ENCODE results near the gene TRPM2.

DNA sequence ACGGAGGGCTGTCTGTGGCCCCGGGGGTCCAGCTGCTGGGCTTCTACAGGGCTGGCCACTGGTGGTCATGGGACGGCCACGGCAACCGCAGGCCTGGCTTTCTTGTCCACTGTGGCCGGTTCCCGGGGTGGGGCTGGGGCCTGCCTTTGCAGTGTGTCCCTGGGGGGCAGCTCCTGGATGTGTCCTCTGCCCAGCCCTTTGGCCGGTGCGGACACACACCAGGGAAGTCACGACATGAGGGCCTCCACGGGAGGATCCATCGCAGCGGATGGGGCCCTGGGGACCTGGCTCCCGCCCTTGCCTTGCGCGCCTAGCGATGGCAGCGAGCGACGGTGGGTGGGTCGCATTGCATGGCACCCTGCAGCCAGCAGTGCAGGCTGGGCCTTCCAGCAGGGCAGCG, 35.5 kb upstream of the TRPM2 start:
- TF ChIP-seq POLR2AphosphoS5 (IDR thresholded peaks at IDR 0.05; ENCODE audit: low read depth, low read length) (no peak), JUN (IDR thresholded peaks at IDR 0.05; ENCODE audit: low read depth, low read length) (no peak), EZH2 (IDR thresholded peaks at IDR 0.05; ENCODE audit: low read depth, low read length, severe bottlenecking) (no peak), CHD2 (IDR thresholded peaks at IDR 0.05; ENCODE audit: low read length) (no peak), SUZ12 (IDR thresholded peaks at IDR 0.05; ENCODE audit: low read length) (no peak), SIN3A (conservative IDR thresholded peaks at IDR 0.05 in 1 of 2, IDR thresholded peaks at IDR 0.05 in 1 of 2; ENCODE audit: low read depth in 1 of 2, low read length in 2 of 2) (no peak), CHD1 (IDR thresholded peaks at IDR 0.05; ENCODE audit: low read depth, low read length) (no peak)
- TF ChIP-seq, protein P1, sequence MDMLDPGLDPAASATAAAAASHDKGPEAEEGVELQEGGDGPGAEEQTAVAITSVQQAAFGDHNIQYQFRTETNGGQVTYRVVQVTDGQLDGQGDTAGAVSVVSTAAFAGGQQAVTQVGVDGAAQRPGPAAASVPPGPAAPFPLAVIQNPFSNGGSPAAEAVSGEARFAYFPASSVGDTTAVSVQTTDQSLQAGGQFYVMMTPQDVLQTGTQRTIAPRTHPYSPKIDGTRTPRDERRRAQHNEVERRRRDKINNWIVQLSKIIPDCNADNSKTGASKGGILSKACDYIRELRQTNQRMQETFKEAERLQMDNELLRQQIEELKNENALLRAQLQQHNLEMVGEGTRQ (IDR thresholded peaks at IDR 0.05; ENCODE audit: low read length) = no peak
- TF ChIP-seq, protein P2, sequence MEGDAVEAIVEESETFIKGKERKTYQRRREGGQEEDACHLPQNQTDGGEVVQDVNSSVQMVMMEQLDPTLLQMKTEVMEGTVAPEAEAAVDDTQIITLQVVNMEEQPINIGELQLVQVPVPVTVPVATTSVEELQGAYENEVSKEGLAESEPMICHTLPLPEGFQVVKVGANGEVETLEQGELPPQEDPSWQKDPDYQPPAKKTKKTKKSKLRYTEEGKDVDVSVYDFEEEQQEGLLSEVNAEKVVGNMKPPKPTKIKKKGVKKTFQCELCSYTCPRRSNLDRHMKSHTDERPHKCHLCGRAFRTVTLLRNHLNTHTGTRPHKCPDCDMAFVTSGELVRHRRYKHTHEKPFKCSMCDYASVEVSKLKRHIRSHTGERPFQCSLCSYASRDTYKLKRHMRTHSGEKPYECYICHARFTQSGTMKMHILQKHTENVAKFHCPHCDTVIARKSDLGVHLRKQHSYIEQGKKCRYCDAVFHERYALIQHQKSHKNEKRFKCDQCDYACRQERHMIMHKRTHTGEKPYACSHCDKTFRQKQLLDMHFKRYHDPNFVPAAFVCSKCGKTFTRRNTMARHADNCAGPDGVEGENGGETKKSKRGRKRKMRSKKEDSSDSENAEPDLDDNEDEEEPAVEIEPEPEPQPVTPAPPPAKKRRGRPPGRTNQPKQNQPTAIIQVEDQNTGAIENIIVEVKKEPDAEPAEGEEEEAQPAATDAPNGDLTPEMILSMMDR (IDR thresholded peaks at IDR 0.05; ENCODE audit: control extremely low read depth in 1 of 3, insufficient read depth in 1 of 3, low read depth in 1 of 3, low read length in 3 of 3) = no peak

All from H1 (cell line).